Neural cell (in vitro differentiated cells): ENCODE results near the gene TFR2. TPM values are rescaled to one million over a fixed set of nuclear protein-coding genes. Genes with fewer than 3 reads are reported as not detected.

Experiments used
- H2AFZ ChIP-seq: fragments of 200-600, 300-800 bp; sonication (generic), shearing (Covaris generic); 2 replicates; pipeline ENCODE4 v1.6.0; 2014; ENCODE audit warnings: low read depth, mild to moderate bottlenecking, antibody characterized with exemption, low read length, moderate library complexity
- H3F3A ChIP-seq: fragments of 200-600 bp; shearing (Covaris generic); 2 replicates; pipeline ENCODE4 v1.6.1; 2016; ENCODE audit warnings: mild to moderate bottlenecking, moderate library complexity, mixed read lengths, antibody characterized with exemption, low read length; ENCODE audit not compliant: insufficient read depth, poor library complexity, severe bottlenecking
- H3K27ac ChIP-seq: fragments of 200-600, 300-800 bp; sonication (generic), shearing (Covaris generic); 2 replicates; pipeline ENCODE4 v1.5.1; 2014; ENCODE audit warnings: mild to moderate bottlenecking, low read length, moderate library complexity
- H3K27me3 ChIP-seq: fragments of 300-800, 200-600 bp; sonication (generic), shearing (Covaris generic); 2 replicates; pipeline ENCODE4 v1.6.0; 2014; ENCODE audit warnings: mild to moderate bottlenecking, low read depth, low read length, moderate library complexity; ENCODE audit not compliant: insufficient read depth
- H3K36me3 ChIP-seq: fragments of 300-800, 200-600 bp; sonication (generic), shearing (Covaris generic); 2 replicates; pipeline ENCODE4 v1.5.1; 2014; ENCODE audit warnings: mild to moderate bottlenecking, antibody characterized with exemption, low read length, moderate library complexity; ENCODE audit not compliant: insufficient read depth
- H3K4me2 ChIP-seq: fragments of 300-800, 200-600 bp; sonication (generic), shearing (Covaris generic); 2 replicates; pipeline ENCODE4 v1.6.0; 2014; ENCODE audit warnings: mild to moderate bottlenecking, low read length
- H3K4me3 ChIP-seq: fragments of 300-800, 200-600 bp; sonication (generic), shearing (Covaris generic); 2 replicates; pipeline ENCODE4 v1.5.1; 2014; ENCODE audit warnings: mild to moderate bottlenecking, low read length, moderate library complexity
- H3K79me2 ChIP-seq: fragments of 200-600 bp; shearing (Covaris generic); replicated peaks from 2 replicates; pipeline ENCODE4 v1.6.0; 2014; ENCODE audit warnings: mild to moderate bottlenecking, low read length, moderate library complexity; ENCODE audit not compliant: insufficient read depth
- H3K9ac ChIP-seq: fragments of 300-800, 200-600 bp; sonication (generic), shearing (Covaris generic); 2 replicates; pipeline ENCODE4 v1.6.1; 2016; ENCODE audit warnings: mild to moderate bottlenecking, low read length, mixed read lengths
- H3K9me2 ChIP-seq: fragments of 200-600 bp; shearing (Covaris generic); 2 replicates; pipeline ENCODE4 v1.6.1; 2016; ENCODE audit warnings: mild to moderate bottlenecking, low read length, mixed read lengths; ENCODE audit not compliant: insufficient read depth
- H3K9me3 ChIP-seq: fragments of 200-600, 300-800 bp; sonication (generic), shearing (Covaris generic); 2 replicates; pipeline ENCODE4 v1.6.1; 2016; ENCODE audit warnings: mild to moderate bottlenecking, mixed run types, low read length, moderate library complexity, mixed read lengths
- H4K20me1 ChIP-seq: fragments of 200-600 bp; shearing (Covaris generic); 2 replicates; pipeline ENCODE4 v1.6.1; 2016; ENCODE audit warnings: mild to moderate bottlenecking, mixed run types; ENCODE audit not compliant: insufficient read depth
- CTCF ChIP-seq: fragments of 450-650 bp; IDR thresholded peaks from 2 replicates; pipeline ENCODE4 v1.5.1; 2014; ENCODE audit warnings: antibody characterized with exemption, mild to moderate bottlenecking, moderate library complexity; ENCODE audit not compliant: poor library complexity, severe bottlenecking
- EP300 ChIP-seq: fragments of 450-650 bp; conservative IDR thresholded peaks from 2 replicates; pipeline ENCODE4 v1.6.1; 2014; ENCODE audit warnings: antibody characterized with exemption, mild to moderate bottlenecking, moderate library complexity; ENCODE audit not compliant: poor library complexity, severe bottlenecking
- EZH2 ChIP-seq: fragments of 200-600, 300-800 bp; shearing (Covaris generic), sonication (generic); IDR thresholded peaks from 2 replicates; pipeline ENCODE4 v1.6.1; 2014; ENCODE audit warnings: antibody characterized with exemption, low read length, borderline replicate concordance, mild to moderate bottlenecking; ENCODE audit not compliant: insufficient read depth, poor library complexity, severe bottlenecking
- MXI1 ChIP-seq: fragments of 450-650 bp; conservative IDR thresholded peaks from 2 replicates; pipeline ENCODE4 v1.6.1; 2014; ENCODE audit warnings: antibody characterized with exemption, mild to moderate bottlenecking; ENCODE audit not compliant: poor library complexity, severe bottlenecking
- POLR2AphosphoS5 ChIP-seq: IDR thresholded peaks from 2 replicates; pipeline ENCODE4 v1.6.1; 2012
- RAD21 ChIP-seq: fragments of 450-650 bp; conservative IDR thresholded peaks from 2 replicates; pipeline ENCODE4 v1.6.1; 2014; ENCODE audit warnings: antibody characterized with exemption, mild to moderate bottlenecking, moderate library complexity
- SMC3 ChIP-seq: fragments of 450-650 bp; conservative IDR thresholded peaks from 2 replicates; pipeline ENCODE4 v1.6.1; 2014; ENCODE audit warnings: antibody characterized with exemption, mild to moderate bottlenecking, moderate library complexity; ENCODE audit not compliant: poor library complexity
- TAF1 ChIP-seq: IDR thresholded peaks from 2 replicates; pipeline ENCODE4 v1.6.1; 2012; ENCODE audit warnings: low read depth
- polyA plus RNA-seq: library from polyadenylated mRNA; depleted of rRNA; stranded (reverse); fragments of >200 nt; gene quantifications from 2 replicates; pipeline ENCODE4 v1.2.3, GENCODE V29; 2014
- TF ChIP-seq, protein P1 (sequence below): IDR thresholded peaks from 2 replicates; pipeline ENCODE4 v1.6.1; 2012; ENCODE audit warnings: borderline replicate concordance

Gene TFR2
- polyA plus RNA-seq, 1 donor from 2014 or later: 21.0 TPM

DNA sequence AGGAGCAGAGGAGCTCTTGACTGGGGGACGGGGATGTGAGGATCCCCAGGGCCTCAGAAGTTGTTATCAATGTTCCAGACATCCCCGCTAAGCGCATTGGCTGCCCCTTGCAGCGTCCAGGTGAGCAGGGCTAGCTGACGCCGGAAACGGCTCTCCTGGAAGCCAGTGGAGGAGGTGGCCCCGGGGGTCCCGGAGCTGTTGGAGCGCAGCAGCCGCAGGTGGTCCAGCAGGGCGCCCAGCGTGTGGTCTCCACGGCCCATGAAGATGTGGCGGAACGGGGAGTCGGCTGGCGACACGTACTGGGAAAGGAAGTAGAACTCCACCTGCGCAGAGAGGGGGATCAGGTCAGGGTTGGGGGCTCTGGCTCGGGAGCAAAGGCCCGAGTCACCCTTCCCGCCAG, 20.5 kb downstream of the TFR2 start:
- no peaks in the 10 kb centered on the region for H3K9me2 ChIP-seq
- H3K79me2 ChIP-seq: no peaks in the 10 kb centered on the region
- no peak overlapping the region for H2AFZ ChIP-seq
- H3K27ac ChIP-seq: no peak overlapping the region
- no peak overlapping the region for H3K9ac ChIP-seq
- H3K4me2 ChIP-seq: no peak overlapping the region
- H3K9me3 ChIP-seq: no peaks in the 10 kb centered on the region
- no peak overlapping the region for H3K4me3 ChIP-seq
- TF ChIP-seq CTCF: no peak
- no peak for TF ChIP-seq POLR2AphosphoS5
- TF ChIP-seq, protein P1, sequence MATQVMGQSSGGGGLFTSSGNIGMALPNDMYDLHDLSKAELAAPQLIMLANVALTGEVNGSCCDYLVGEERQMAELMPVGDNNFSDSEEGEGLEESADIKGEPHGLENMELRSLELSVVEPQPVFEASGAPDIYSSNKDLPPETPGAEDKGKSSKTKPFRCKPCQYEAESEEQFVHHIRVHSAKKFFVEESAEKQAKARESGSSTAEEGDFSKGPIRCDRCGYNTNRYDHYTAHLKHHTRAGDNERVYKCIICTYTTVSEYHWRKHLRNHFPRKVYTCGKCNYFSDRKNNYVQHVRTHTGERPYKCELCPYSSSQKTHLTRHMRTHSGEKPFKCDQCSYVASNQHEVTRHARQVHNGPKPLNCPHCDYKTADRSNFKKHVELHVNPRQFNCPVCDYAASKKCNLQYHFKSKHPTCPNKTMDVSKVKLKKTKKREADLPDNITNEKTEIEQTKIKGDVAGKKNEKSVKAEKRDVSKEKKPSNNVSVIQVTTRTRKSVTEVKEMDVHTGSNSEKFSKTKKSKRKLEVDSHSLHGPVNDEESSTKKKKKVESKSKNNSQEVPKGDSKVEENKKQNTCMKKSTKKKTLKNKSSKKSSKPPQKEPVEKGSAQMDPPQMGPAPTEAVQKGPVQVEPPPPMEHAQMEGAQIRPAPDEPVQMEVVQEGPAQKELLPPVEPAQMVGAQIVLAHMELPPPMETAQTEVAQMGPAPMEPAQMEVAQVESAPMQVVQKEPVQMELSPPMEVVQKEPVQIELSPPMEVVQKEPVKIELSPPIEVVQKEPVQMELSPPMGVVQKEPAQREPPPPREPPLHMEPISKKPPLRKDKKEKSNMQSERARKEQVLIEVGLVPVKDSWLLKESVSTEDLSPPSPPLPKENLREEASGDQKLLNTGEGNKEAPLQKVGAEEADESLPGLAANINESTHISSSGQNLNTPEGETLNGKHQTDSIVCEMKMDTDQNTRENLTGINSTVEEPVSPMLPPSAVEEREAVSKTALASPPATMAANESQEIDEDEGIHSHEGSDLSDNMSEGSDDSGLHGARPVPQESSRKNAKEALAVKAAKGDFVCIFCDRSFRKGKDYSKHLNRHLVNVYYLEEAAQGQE: no peak
- no peak for TF ChIP-seq EZH2
- TF ChIP-seq TAF1: no peak
- TF ChIP-seq MXI1: no peak
- no peaks in the 10 kb centered on the region for H4K20me1 ChIP-seq
- H3F3A ChIP-seq: no peaks in the 10 kb centered on the region
- H3K36me3 ChIP-seq: no peaks in the 10 kb centered on the region
- H3K27me3 ChIP-seq: no peaks in the 10 kb centered on the region

DNA sequence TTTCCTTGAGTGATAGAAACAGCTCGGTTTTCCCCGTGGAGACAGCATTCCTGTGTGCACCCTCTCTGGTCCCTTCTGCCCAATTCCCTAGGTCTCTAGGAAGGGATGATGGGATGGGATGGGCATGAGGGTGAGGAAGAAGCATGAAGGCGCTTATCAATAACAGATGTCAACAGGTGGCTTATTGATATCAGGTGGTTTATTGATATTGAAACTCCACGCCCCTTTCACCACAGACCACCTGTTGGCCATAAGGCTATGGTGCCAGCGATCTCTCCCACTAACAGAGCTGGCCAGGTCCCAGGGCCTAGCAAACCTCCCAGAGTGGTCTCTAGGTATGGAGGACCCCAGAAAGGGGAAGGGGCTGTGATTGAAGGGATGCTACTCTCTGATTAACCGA, 21.1 kb downstream of the TFR2 start:
- Histone ChIP-seq H4K20me1 (no peaks in the 10 kb centered on the region), H3K27me3 (no peaks in the 10 kb centered on the region), H3K27ac (no peak overlapping the region), H3K4me2 (no peak overlapping the region), H3F3A (no peaks in the 10 kb centered on the region), H3K4me3 (no peak overlapping the region), H3K79me2 (no peaks in the 10 kb centered on the region), H3K9me3 (no peaks in the 10 kb centered on the region), H3K9me2 (no peaks in the 10 kb centered on the region), H3K9ac (no peak overlapping the region), H3K36me3 (no peaks in the 10 kb centered on the region), H2AFZ (no peak overlapping the region)
- TF ChIP-seq CTCF (no peak), POLR2AphosphoS5 (no peak), EP300 (no peak), RAD21 (no peak), SMC3 (no peak), TAF1 (no peak), MXI1 (no peak), EZH2 (no peak)
- TF ChIP-seq, protein P1: no peak
